ENCODE results near the gene NAA38. TPM values are rescaled to one million over a fixed set of nuclear protein-coding genes. Genes with fewer than 3 reads are reported as not detected.

The NAA38 gene
- total RNA-seq, 1 experiment from 2014 or later, result 80.8 TPM

DNA sequence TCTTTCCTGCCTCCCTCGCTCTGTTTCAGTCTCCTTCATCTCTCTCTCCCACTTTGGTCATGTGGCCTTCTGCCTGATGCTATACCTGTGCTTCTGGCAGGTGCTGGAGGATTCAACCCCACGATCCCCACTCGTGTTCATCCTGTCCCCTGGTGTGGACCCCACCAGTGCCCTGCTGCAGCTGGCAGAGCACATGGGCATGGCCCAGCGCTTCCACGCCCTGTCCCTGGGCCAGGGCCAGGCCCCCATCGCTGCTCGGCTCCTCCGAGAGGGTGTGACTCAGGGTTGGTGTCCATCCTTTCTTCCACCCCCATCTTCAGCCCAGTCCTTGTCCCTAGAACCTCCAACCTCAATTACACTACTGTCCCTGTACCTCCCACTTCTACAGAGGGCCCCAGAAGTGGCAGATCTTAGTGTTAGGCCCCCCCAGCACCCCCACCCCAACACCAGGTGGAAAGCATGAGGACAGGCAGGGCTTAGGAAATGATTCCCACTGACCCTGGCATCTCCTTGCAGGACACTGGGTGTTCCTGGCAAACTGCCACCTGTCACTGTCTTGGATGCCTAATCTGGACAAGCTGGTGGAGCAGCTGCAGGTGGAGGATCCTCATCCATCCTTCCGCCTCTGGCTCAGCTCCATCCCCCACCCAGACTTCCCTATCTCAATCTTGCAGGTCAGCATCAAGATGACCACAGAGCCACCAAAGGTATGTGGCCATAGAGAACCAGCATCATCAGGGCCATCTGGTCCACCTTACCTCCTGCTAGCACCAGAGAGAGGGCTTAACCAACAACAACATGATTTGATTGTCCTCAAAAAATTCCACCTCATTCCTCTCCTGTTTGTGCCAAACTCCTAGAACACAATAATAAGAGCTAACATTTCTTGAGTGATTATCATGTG lies 33.1 kb downstream of the NAA38 start:
- no peak for DNase-seq (ENCODE audit: low read depth)

- no peak for DNase-seq (ENCODE audit: low read depth)
Measured at GRCh38 chr17:7823581-7824001, 33.8 kb downstream of the NAA38 start.

- no peak for DNase-seq (ENCODE audit: low read depth)
Measured at GRCh38 chr17:7822126-7822525, 35.2 kb downstream of the NAA38 start.

- DNase-seq (ENCODE audit: low read depth), result no peak
Measured at GRCh38 chr17:7820231-7820630, 37.1 kb downstream of the NAA38 start.

DNA sequence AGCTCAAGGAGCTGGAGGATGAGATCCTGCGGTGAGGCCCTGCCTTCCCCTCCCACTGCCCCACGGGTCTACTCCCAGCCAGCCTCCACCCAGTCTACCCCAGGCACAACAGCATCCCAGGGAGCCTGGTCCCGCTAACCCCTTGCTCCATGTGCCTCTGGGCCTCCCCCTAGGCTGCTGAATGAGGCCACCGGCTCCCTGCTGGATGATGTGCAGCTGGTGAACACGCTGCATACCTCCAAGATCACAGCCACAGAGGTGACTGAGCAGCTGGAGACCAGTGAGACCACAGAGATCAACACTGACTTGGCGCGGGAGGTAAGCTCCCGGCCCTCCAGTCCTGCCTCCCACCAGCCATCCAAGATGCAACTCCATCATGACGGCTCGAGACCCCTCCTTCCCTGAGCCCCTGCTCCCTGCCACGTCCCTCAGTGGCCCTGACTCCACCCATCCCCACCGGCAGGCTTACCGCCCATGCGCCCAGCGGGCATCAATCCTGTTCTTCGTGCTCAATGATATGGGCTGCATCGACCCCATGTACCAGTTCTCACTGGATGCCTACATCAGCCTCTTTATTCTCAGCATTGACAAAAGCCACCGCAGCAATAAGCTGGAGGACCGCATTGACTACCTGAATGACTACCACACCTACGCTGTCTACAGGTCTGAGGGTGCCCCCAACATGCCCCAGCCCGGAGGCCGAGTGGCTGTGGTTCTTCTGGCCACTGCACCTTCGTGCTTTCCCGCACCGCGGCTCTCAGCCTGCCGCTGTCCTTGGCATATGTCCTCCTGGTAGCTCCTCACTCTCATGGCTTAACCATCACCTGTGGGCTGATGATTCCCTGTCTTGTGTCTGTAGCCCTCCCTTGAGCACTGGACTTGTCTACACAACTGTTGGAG lies 38.4 kb downstream of the NAA38 start:
- DNase-seq (ENCODE audit: low read depth), result no peak

GRCh38 chr17:7818026-7818425 lies 39.3 kb downstream of the NAA38 start:
- DNase-seq (ENCODE audit: low read depth), result no peak

DNA sequence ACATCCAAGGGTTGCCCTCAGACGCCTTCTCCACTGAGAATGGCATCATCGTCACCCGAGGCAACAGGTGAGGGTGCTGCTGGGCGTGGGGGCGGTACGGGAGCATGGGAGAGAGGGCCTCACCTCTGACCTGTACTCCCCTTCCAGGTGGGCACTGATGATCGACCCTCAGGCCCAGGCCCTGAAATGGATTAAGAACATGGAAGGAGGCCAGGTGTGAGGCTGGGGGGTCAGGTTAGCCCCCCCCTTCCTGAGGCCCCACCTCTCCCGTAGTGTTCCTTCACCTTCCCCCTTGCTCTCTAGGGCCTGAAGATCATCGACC lies 39.8 kb downstream of the NAA38 start:
- no peak for DNase-seq (ENCODE audit: low read depth)

DNA sequence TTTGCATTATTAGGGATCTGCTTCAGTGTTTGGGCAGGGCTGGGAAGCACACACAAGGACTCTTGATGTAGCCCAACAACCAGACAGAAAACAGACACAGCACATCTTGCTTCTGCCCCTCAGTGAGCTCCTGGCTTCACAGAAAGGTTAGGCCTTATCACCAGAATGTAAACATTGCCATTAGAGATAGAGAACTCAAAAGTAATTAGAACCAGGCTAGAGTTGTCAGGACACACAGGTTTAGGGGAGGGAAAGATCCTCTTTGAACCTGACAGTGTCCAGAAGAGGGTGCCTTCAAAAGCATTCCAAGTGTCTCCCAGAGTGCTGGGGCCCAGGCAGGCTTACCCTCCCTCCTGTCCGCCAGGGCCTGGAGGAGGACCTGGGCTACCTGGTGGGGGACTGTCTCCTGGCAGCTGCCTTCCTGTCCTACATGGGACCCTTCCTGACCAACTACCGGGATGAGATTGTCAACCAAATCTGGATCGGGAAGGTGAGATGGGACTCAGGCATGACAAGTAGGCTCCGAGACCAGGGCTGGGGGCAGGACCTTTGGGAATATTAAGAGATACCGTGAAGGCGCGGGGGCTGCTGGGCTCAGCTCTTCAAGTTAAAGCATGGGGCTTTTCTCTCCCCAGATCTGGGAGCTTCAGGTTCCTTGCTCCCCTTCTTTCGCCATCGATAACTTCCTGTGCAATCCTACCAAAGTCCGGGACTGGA lies 40.3 kb downstream of the NAA38 start:
- no peak for DNase-seq (ENCODE audit: low read depth)

DNA sequence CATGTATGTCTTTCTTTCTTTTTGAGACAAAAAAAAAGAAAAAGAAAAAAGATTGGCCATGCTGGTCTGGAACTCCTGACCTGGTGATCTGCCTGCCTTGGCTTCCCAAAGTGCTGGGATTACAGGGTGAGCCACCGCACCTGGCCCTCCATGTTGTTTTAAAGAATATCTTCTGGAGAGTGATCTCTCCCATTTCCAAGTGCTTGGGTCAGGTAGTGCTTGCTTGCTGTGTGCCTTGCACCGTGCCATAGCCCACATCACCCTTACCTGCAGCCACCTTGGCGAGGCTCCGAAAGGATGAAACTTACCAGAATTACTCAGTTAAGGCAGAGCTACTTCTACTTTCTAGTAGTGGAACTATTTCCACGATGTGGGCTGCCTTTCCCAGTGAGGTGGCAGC lies 42.4 kb downstream of the NAA38 start:
- DNase-seq (ENCODE audit: low read depth), result no peak

- no peak for DNase-seq (ENCODE audit: low read depth)
Measured at GRCh38 chr17:7811251-7811650, 46.1 kb downstream of the NAA38 start.

GRCh38 chr17:7809791-7810343 lies 47.5 kb downstream of the NAA38 start:
- DNase-seq (ENCODE audit: low read depth), result peak; percentile 7

DNA sequence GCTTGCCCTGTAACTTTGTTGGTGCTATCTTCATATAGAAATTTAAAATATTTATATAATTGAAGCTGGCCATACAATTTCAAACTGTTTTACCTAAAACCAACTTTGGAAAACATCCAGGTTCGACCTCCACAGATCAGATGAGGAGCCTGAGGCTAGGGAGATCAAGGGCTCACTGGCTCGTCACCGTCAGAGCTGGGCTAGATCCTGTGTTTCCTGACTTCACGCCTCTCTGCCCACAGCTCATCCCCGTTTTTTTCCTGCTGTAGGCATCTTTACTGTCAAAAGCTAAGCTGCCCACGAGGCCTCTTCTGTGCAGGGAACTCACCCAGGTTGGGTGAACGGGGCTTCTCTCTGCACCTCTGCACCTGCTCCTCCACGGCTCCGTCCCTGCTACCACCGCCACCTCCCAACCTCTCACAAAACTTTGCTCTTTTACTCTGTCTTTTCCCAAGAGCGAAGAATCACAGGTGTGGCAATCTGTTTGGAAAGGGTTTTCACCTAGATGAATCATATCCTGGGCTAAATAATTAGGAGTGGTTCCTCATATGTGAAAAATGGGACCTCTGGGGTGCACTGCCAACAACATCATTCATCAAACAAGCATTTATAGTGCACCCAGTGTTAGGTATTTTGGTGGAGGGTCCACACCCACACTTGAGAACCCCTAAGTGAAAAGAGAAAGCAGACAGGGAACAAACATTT lies 48.1 kb downstream of the NAA38 start:
- no peak for DNase-seq (ENCODE audit: low read depth)

- no peak for DNase-seq (ENCODE audit: low read depth)
Measured at GRCh38 chr17:7807206-7807605, 50.2 kb downstream of the NAA38 start.

Other genes starting within 250 kb of the NAA38 start
- gene FXR2, start 242.7 kb downstream of the NAA38 start, total RNA-seq (2014; rRNA removed), result 49.4 and 51.8 TPM in 2 replicates
- gene SAT2, start 229.7 kb downstream of the NAA38 start, total RNA-seq (2014; rRNA removed), result 37.8 and 48.0 TPM in 2 replicates
- 0.23 TPM in 1 of 2 replicates, not detected in the other for gene SHBG, start 227.4 kb downstream of the NAA38 start, total RNA-seq (2014; rRNA removed)
- not detected in 2 replicates for gene ATP1B2, start 206.6 kb downstream of the NAA38 start, total RNA-seq (2014; rRNA removed)
- gene TP53, start 170.1 kb downstream of the NAA38 start, total RNA-seq (2014; rRNA removed), result 34.8 and 35.5 TPM in 2 replicates
- 18.2 and 20.0 TPM in 2 replicates for gene WRAP53, start 169.1 kb downstream of the NAA38 start, total RNA-seq (2014; rRNA removed)
- 0.75 and 0.90 TPM in 2 replicates for gene EFNB3, start 152.4 kb downstream of the NAA38 start, total RNA-seq (2014; rRNA removed)
- gene DNAH2, start 139.8 kb downstream of the NAA38 start, total RNA-seq (2014; rRNA removed), result not detected in 2 replicates
- gene KDM6B, start 23.3 kb downstream of the NAA38 start, total RNA-seq (2014; rRNA removed), result 1.8 and 2.1 TPM in 2 replicates
- 1.1 TPM in 1 of 2 replicates, not detected in the other for gene TMEM88, start 2.5 kb downstream of the NAA38 start, total RNA-seq (2014; rRNA removed)
- gene CYB5D1, start 444 bp upstream of the NAA38 start, total RNA-seq (2014; rRNA removed), result 5.6 and 7.8 TPM in 2 replicates
- gene CHD3, start 31.2 kb upstream of the NAA38 start, total RNA-seq (2014; rRNA removed), result 83.2 and 98.2 TPM in 2 replicates
- gene RNF227, start 58.7 kb upstream of the NAA38 start, total RNA-seq (2014; rRNA removed), result 6.9 and 14.2 TPM in 2 replicates
- gene KCNAB3, start 72.3 kb upstream of the NAA38 start, total RNA-seq (2014; rRNA removed), result 0.32 and 0.46 TPM in 2 replicates
- gene TRAPPC1, start 74.4 kb upstream of the NAA38 start, total RNA-seq (2014; rRNA removed), result 54.2 and 58.2 TPM in 2 replicates
- 35.7 and 36.5 TPM in 2 replicates for gene CNTROB, start 74.6 kb upstream of the NAA38 start, total RNA-seq (2014; rRNA removed)
- gene GUCY2D, start 145.1 kb upstream of the NAA38 start, total RNA-seq (2014; rRNA removed), result not detected in 2 replicates
- gene ALOX15B, start 181.5 kb upstream of the NAA38 start, total RNA-seq (2014; rRNA removed), result 0.17 and 0.58 TPM in 2 replicates
- gene ALOX12B, start 230.2 kb upstream of the NAA38 start, total RNA-seq (2014; rRNA removed), result 0.06 TPM in 1 of 2 replicates, not detected in the other

All from LHCN-M2 (cell line).